Adrenal gland (tissue), 12 donors: ENCODE results near the gene SDSL. TPM values are rescaled to one million over a fixed set of nuclear protein-coding genes. Genes with fewer than 3 reads are reported as not detected.

Experiments
- DNase-seq, 7 donors: peaks; one replicate each; pipeline ENCODE4 v3.0.0-alpha.2; 2019 to 2020
- H3K27ac ChIP-seq, 5 donors: fragments of 200-600 bp; sonication (generic) in 4 of 5; 1 replicate in 3 of 5; 2 replicates in 2 of 5; pipeline versions ENCODE4 v1.5.1 to v1.8.0; 2016 to 2020; ENCODE audit warnings: mild to moderate bottlenecking in 1 of 5
- H3K27me3 ChIP-seq: fragments of 200-600 bp; 2 replicates; pipeline ENCODE4 v1.8.0; 2021
- H3K36me3 ChIP-seq, 2 donors: fragments of 200-600 bp; replicated peaks in 1 of 2; 1 replicate in 1 of 2; 2 replicates in 1 of 2; pipeline versions ENCODE4 v1.5.1 to v1.8.0; 2018 to 2022
- H3K4me1 ChIP-seq, 2 donors: fragments of 200-600 bp; replicated peaks in 1 of 2; 1 replicate in 1 of 2; 2 replicates in 1 of 2; pipeline versions ENCODE4 v1.5.1 to v1.8.0; 2018 to 2021
- H3K4me3 ChIP-seq, 4 donors: fragments of 200-600 bp; sonication (generic) in 3 of 4; one replicate each; pipeline ENCODE4 v1.5.1; 2016 to 2018
- H3K9me3 ChIP-seq, 3 donors: fragments of 200-600 bp; sonication (generic) in 1 of 3; replicated peaks in 1 of 3; 1 replicate in 2 of 3; 2 replicates in 1 of 3; pipeline versions ENCODE4 v1.5.1 to v1.8.0; 2016 to 2021
- POLR2A ChIP-seq, 2 donors: fragments of 450-650 bp; IDR thresholded peaks; one replicate each; pipeline ENCODE4 v1.6.1; 2017; ENCODE audit warnings: antibody characterized with exemption in 2 of 2, mild to moderate bottlenecking in 2 of 2, moderate library complexity in 1 of 2
- WGBS, 4 donors: extraction: QIAGEN DNeasy Blood & Tissue Kit in 2 of 4; methylation state at CpG; one replicate each; pipeline versions ENCODE4 v1.1.5 to v1.1.7; 2013 to 2017; 5-methylcytosine and 5-hydroxymethylcytosine counted together
- intact Hi-C, 2 donors: fragments of 100-400 bp; cut with DNase I; formaldehyde crosslinking; loops; one replicate each; pipeline versions ENCODE4 v1.14.1 to v1.15.0; 2022 to 2023
- polyA plus RNA-seq, 3 donors: library from polyadenylated mRNA; stranded (reverse); fragments of 200-250 nt in 2 of 3; fragments of 350-450 nt in 1 of 3; fragmentation: Illumina TruSeq in 1 of 3; extraction: RNeasy Lipid Tissue Mini Kit (QIAGEN cat#74804) in 1 of 3; gene quantifications; one replicate each; pipeline ENCODE4 v1.2.3, GENCODE V29; 2013 to 2014
- total RNA-seq, 9 donors: library from RNA; depleted of rRNA in 4 of 9; stranded (reverse); fragments of >200 nt in 4 of 9; fragments of 120-200 nt in 1 of 9; fragmentation: NEBNext Ultra II Directional in 1 of 9; extraction: Animal tissue kit (Norgen Biotek cat#: 25700) in 1 of 9; gene quantifications; one replicate each; pipeline versions ENCODE4 v1.1.0 to v1.2.4, GENCODE V29; 2013 to 2023
- TF ChIP-seq, protein P1 (sequence below), 6 experiments: fragments of 450-650 bp in 4 of 6; fragments of 200-600 bp in 2 of 6; sonication (generic) in 1 of 6; IDR thresholded peaks; 1 replicate in 5 of 6; 2 replicates in 1 of 6; pipeline versions ENCODE4 v1.5.1 to v1.8.0; 2016 to 2021; ENCODE audit warnings: antibody characterized with exemption in 6 of 6, mild to moderate bottlenecking in 2 of 6, moderate library complexity in 1 of 6
- donor health status: healthy with polysubstance abuse.
- donor health status: Bipolar disorder and iron deficiency.
- donor health status: DM: yes; HTN: yes; CAD: no.
- donor health status: DM: no; HTN: no; CAD: no.
- donor health status: DM: no; HTN: no; CAD: no.
- donor health status: DM: yes; HTN: yes; CAD: no.

The SDSL gene
- total and polyA plus RNA-seq, 12 donors, result 11.6 to 111 (median 24.9) TPM

DNA sequence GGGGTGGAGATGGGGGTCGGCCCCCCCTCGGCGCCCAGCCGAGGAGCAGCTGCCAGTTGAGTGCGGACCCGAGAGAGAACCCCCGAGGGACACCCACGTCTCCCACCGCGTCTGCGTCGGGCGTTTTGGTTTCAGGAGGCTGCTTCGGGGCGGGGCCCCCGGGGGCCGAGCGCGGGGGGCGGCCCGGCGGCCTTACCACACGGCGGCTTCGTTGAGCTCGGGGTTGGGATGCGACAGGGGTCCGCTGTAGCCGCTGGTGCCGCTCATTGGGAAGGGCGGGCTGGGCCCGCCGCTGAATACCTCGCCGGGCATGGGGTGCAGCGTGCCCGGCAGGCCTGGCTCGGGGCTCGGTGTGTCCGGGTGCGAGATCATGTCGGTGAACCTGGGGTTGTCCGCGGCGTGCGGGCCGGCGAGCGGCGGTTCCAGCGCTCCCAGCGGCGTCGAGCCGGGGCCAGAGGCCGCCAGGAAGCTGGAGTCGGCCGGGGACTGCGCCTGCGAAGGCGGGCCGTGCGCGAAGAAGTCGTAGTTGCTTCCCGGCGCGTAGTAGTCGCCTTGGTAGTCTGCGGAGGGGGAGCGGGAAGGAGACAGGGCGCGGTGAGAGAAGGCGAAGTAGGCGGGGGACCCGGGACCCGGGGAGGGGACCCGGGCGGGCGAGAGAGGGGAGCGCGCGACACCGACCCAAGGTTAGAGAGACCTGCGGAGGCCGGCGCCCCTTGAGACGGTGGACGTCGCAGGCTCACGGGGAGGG lies 41.0 kb downstream of the SDSL start:
- Histone ChIP-seq H3K27ac (no peak overlapping the region), H3K36me3 (no peaks in the 10 kb centered on the region), H3K27me3 (peaks cover 63% of the 10 kb centered on the region), H3K9me3 (no peaks in the 10 kb centered on the region), H3K4me1 (peaks cover 23 to 42% of the 10 kb centered on the region in 2 donors), H3K4me3 (peak overlapping the region in 1 of 4 donors; percentile 45)
- 1 to 7% (median 3%) methylated on average over 28 to 91 of the region's 91 CpGs for WGBS, 4 donors
- no peak for DNase-seq
- no peak for TF ChIP-seq POLR2A (IDR thresholded peaks at IDR 0.05)
- TF ChIP-seq, protein P1, sequence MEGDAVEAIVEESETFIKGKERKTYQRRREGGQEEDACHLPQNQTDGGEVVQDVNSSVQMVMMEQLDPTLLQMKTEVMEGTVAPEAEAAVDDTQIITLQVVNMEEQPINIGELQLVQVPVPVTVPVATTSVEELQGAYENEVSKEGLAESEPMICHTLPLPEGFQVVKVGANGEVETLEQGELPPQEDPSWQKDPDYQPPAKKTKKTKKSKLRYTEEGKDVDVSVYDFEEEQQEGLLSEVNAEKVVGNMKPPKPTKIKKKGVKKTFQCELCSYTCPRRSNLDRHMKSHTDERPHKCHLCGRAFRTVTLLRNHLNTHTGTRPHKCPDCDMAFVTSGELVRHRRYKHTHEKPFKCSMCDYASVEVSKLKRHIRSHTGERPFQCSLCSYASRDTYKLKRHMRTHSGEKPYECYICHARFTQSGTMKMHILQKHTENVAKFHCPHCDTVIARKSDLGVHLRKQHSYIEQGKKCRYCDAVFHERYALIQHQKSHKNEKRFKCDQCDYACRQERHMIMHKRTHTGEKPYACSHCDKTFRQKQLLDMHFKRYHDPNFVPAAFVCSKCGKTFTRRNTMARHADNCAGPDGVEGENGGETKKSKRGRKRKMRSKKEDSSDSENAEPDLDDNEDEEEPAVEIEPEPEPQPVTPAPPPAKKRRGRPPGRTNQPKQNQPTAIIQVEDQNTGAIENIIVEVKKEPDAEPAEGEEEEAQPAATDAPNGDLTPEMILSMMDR (IDR thresholded peaks at IDR 0.05), result no peak
- intact Hi-C loops, result loop anchor here in 1 of 2 donors (5.0 kb wide), 1 partner anchor 449 kb away; no protein-coding TSS in a partner anchor

DNA sequence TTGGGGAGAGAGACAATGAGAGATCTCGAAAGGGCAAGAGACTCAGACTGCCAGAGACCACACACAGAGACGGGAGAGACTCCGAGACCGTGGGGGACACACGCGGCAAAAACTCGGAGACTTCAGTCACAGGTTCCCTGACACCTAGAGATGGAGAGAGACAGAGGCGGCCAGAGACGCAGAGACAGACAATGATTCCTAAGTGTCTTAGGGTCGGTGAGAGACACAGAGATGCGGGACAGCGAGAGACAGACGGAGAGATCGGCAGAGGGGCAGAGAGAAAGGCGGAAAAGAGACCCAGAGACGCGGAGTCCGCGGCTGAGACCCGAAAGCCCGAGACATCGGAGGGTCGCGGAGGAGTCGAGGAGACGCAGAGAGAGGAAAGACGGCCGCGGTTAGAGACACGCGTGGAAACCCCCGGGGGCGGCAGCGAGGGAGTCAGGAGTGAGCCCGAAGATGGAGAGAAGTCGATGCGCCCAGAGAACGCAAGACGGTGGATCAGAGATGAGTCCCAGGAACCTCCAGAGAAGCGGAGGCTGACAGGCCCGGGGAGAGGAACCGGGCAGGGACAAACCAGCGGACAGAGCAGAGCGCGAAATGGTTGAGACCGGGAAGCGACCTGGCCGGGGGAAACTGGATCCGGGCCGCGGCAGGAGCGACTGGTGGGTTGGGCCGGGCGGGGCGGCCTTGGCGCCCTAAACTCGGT lies 41.7 kb downstream of the SDSL start:
- DNase-seq, result no peak
- intact Hi-C loops, result loop anchor here (2.0 to 5.0 kb wide), 2 partner anchors 445 to 448 kb away; no protein-coding TSS in a partner anchor
- H3K4me3 ChIP-seq, result peak overlapping the region in 1 of 4 donors; percentile 45
- peaks cover 71% of the 10 kb centered on the region for H3K27me3 ChIP-seq
- H3K4me1 ChIP-seq, result peaks cover 23 to 42% of the 10 kb centered on the region in 2 donors
- H3K36me3 ChIP-seq, result no peaks in the 10 kb centered on the region
- H3K27ac ChIP-seq, result no peak overlapping the region
- no peak for TF ChIP-seq POLR2A (IDR thresholded peaks at IDR 0.05)
- TF ChIP-seq, protein P1 (IDR thresholded peaks at IDR 0.05), result no peak
- WGBS, 4 donors, result 3% methylated on average over 45 to 57 of the region's 57 CpGs
- no peaks in the 10 kb centered on the region for H3K9me3 ChIP-seq

DNA sequence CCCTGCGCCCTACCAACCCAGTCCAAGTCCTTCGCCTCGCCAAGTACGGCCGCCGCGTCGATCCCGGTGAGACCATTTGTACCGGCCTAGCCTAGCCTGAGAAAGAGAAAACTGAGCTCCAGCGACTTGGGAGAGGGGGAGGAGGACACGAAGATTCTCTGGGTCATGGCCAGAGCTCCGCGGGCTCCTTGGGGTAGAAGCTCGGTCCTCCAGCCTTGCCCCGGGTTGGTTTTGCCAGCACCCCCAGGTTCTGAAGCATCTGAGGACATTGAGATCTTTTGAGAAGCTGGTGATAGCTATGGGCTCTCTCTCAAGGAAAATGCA lies 42.2 kb downstream of the SDSL start:
- WGBS, 4 donors, result 0 to 5% (median 3%) methylated on average over 7 to 16 of the region's 16 CpGs
- no peak for TF ChIP-seq POLR2A (IDR thresholded peaks at IDR 0.05)
- TF ChIP-seq, protein P1 (IDR thresholded peaks at IDR 0.05), result no peak
- no peaks in the 10 kb centered on the region for H3K9me3 ChIP-seq
- H3K4me1 ChIP-seq, result peaks cover 23 to 42% of the 10 kb centered on the region in 2 donors
- intact Hi-C loops, result loop anchor here (2.0 to 5.0 kb wide), 2 partner anchors 444 to 448 kb away; no protein-coding TSS in a partner anchor
- H3K4me3 ChIP-seq, result peak overlapping the region in 1 of 4 donors; percentile 45
- no peaks in the 10 kb centered on the region for H3K36me3 ChIP-seq
- no peak for DNase-seq
- peaks cover 76% of the 10 kb centered on the region for H3K27me3 ChIP-seq
- no peak overlapping the region for H3K27ac ChIP-seq
